ENCODE measurements around the gene JAZF1.

The JAZF1 gene

DNA sequence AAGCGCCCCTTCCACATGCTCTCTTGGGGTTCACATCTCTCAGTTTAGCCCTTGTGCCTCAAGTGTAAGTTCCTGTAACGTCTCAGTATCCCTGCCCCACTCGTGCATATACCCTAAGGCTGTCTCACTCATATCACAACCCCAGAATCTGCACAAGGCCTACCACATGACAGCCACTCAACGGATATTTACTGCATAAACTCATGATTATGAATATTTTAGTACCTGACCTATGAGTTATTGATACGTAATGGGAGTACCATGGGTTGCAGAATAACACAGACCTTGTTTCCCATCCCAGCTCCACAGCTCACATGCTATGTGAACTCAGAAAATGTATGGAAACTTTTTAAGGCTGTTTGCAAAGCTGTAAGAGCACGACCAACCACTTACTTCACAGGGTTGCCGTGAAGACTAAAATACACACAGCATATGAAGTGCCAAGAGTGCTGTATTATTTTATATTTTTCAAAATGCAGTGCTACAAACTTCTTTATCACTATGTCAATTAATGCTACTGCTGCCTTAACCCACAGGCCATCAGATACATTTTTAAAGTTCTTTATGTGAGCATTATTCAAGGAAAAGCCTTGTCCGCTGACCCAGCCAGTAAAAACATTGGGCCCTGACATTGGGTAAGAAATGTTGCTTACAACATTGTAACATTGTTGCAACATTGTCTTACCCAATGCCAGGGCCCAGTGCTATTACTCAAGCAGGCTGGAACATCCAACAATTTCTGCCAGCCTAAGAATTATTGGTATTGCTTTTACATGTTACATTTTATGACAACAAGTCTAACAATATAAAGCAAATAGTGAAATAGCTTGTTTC, 97.2 kb downstream of the JAZF1 start:
- H3K27me3 ChIP-seq (ENCODE audit: insufficient read depth, insufficient read length): no peaks in the 10 kb centered on the region
- H3K9ac ChIP-seq (ENCODE audit: insufficient read length, low read depth): no peak overlapping the region

GRCh38 chr7:28082071-28082470, 98.5 kb downstream of the JAZF1 start:
- Histone ChIP-seq H3K4me3 (ENCODE audit: insufficient read length, low read depth) (no peak overlapping the region), H3K27me3 (ENCODE audit: insufficient read depth, insufficient read length) (no peaks in the 10 kb centered on the region), H3K9me3 (ENCODE audit: insufficient read depth, low read length) (no peaks in the 10 kb centered on the region), H3K36me3 (ENCODE audit: insufficient read depth, insufficient read length, low read length) (no peaks in the 10 kb centered on the region), H3K9ac (ENCODE audit: insufficient read length, low read depth) (no peak overlapping the region), H3K4me1 (ENCODE audit: insufficient read depth, insufficient read length) (no peaks in the 10 kb centered on the region)
- no peak for TF ChIP-seq SUZ12 (IDR thresholded peaks at IDR 0.05; ENCODE audit: extremely low read depth, insufficient read depth, insufficient read length)
- TF ChIP-seq YY1 (IDR thresholded peaks at IDR 0.05; ENCODE audit: insufficient read depth, insufficient read length): no peak
- no peak for TF ChIP-seq ZNF274 (IDR thresholded peaks at IDR 0.05; ENCODE audit: low read depth, low read length)
- no peak for DNase-seq (ENCODE audit: low read depth, low spot score)

More for the DNA sequence above, 97.2 kb downstream of the JAZF1 start:
- H3K4me3 ChIP-seq (ENCODE audit: insufficient read length, low read depth): no peak overlapping the region
- no peaks in the 10 kb centered on the region for H3K36me3 ChIP-seq (ENCODE audit: insufficient read depth, insufficient read length, low read length)
- no peaks in the 10 kb centered on the region for H3K4me1 ChIP-seq (ENCODE audit: insufficient read depth, insufficient read length)
- TF ChIP-seq SUZ12 (IDR thresholded peaks at IDR 0.05; ENCODE audit: extremely low read depth, insufficient read depth, insufficient read length) (no peak), YY1 (IDR thresholded peaks at IDR 0.05; ENCODE audit: insufficient read depth, insufficient read length) (no peak), ZNF274 (IDR thresholded peaks at IDR 0.05; ENCODE audit: low read depth, low read length) (no peak)
- no peaks in the 10 kb centered on the region for H3K9me3 ChIP-seq (ENCODE audit: insufficient read depth, low read length)
- no peak for DNase-seq (ENCODE audit: low read depth, low spot score)

- DNase-seq (ENCODE audit: low read depth, low spot score): no peak
- no peak overlapping the region for H3K9ac ChIP-seq (ENCODE audit: insufficient read length, low read depth)
- TF ChIP-seq ZNF274 (IDR thresholded peaks at IDR 0.05; ENCODE audit: low read depth, low read length): no peak
- TF ChIP-seq YY1 (IDR thresholded peaks at IDR 0.05; ENCODE audit: insufficient read depth, insufficient read length): no peak
- no peak for TF ChIP-seq SUZ12 (IDR thresholded peaks at IDR 0.05; ENCODE audit: extremely low read depth, insufficient read depth, insufficient read length)
- H3K4me1 ChIP-seq (ENCODE audit: insufficient read depth, insufficient read length): no peaks in the 10 kb centered on the region
- H3K4me3 ChIP-seq (ENCODE audit: insufficient read length, low read depth): no peak overlapping the region
- no peaks in the 10 kb centered on the region for H3K36me3 ChIP-seq (ENCODE audit: insufficient read depth, insufficient read length, low read length)
- H3K9me3 ChIP-seq (ENCODE audit: insufficient read depth, low read length): no peaks in the 10 kb centered on the region
- H3K27me3 ChIP-seq (ENCODE audit: insufficient read depth, insufficient read length): no peaks in the 10 kb centered on the region
These were observed 99.6 kb downstream of the JAZF1 start for GRCh38 chr7:28081016-28081415.

DNA sequence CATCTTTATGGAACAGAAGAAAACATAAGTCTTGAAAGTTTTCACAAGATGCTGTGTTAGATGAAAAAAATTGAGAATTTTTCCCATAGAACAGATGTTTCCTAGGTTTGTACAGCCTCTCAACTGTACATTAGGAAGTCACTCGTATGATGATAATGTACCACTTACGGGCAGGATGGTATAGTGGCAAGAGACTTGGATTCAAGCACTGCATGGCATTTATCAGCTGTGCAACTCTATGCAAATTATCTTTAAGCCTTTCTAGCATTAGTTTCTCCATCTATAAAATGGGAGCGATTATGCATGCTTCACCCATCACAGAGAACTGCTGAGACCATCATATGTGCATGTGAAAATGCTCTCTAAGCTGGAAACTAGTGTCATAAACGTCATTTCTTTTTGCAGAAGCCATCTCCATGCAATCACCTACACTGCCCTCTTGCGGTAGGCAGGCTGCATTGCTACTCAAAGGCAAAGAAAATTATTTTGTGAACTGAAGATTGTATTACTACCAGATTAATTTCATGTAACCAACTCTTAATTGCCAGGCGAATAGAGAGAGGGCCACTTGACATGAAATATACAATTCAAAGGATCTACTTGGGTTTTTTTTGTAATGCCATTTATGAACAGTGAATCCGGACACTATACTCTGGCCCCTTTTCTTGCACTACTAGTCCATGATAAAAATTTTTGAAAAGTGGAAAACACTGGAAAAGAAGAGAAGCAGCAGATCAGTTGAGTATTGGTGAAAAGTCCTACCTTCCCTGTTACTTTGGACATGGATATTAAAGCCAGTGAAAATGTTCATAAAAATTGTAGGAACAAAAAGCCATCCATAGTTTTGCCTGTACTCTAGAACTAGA, 102.3 kb downstream of the JAZF1 start:
- TF ChIP-seq SUZ12 (IDR thresholded peaks at IDR 0.05; ENCODE audit: extremely low read depth, insufficient read depth, insufficient read length): no peak
- no peak for TF ChIP-seq YY1 (IDR thresholded peaks at IDR 0.05; ENCODE audit: insufficient read depth, insufficient read length)
- no peak for TF ChIP-seq ZNF274 (IDR thresholded peaks at IDR 0.05; ENCODE audit: low read depth, low read length)
- Histone ChIP-seq H3K36me3 (ENCODE audit: insufficient read depth, insufficient read length, low read length) (no peaks in the 10 kb centered on the region), H3K9me3 (ENCODE audit: insufficient read depth, low read length) (no peaks in the 10 kb centered on the region), H3K4me3 (ENCODE audit: insufficient read length, low read depth) (no peak overlapping the region), H3K9ac (ENCODE audit: insufficient read length, low read depth) (no peak overlapping the region), H3K27me3 (ENCODE audit: insufficient read depth, insufficient read length) (no peaks in the 10 kb centered on the region), H3K4me1 (ENCODE audit: insufficient read depth, insufficient read length) (no peaks in the 10 kb centered on the region)
- DNase-seq (ENCODE audit: low read depth, low spot score): peak; percentile 35

- H3K4me3 ChIP-seq (ENCODE audit: insufficient read length, low read depth): no peak overlapping the region
- no peaks in the 10 kb centered on the region for H3K27me3 ChIP-seq (ENCODE audit: insufficient read depth, insufficient read length)
- DNase-seq (ENCODE audit: low read depth, low spot score): no peak
- no peak overlapping the region for H3K9ac ChIP-seq (ENCODE audit: insufficient read length, low read depth)
- H3K36me3 ChIP-seq (ENCODE audit: insufficient read depth, insufficient read length, low read length): no peaks in the 10 kb centered on the region
- no peak for TF ChIP-seq YY1 (IDR thresholded peaks at IDR 0.05; ENCODE audit: insufficient read depth, insufficient read length)
- TF ChIP-seq SUZ12 (IDR thresholded peaks at IDR 0.05; ENCODE audit: extremely low read depth, insufficient read depth, insufficient read length): no peak
- TF ChIP-seq ZNF274 (IDR thresholded peaks at IDR 0.05; ENCODE audit: low read depth, low read length): no peak
- H3K9me3 ChIP-seq (ENCODE audit: insufficient read depth, low read length): no peaks in the 10 kb centered on the region
- H3K4me1 ChIP-seq (ENCODE audit: insufficient read depth, insufficient read length): no peaks in the 10 kb centered on the region
These were observed 103.0 kb downstream of the JAZF1 start for GRCh38 chr7:28077616-28078015.

- no peaks in the 10 kb centered on the region for H3K4me1 ChIP-seq (ENCODE audit: insufficient read depth, insufficient read length)
- TF ChIP-seq SUZ12 (IDR thresholded peaks at IDR 0.05; ENCODE audit: extremely low read depth, insufficient read depth, insufficient read length) (no peak), YY1 (IDR thresholded peaks at IDR 0.05; ENCODE audit: insufficient read depth, insufficient read length) (no peak), ZNF274 (IDR thresholded peaks at IDR 0.05; ENCODE audit: low read depth, low read length) (no peak)
- no peak overlapping the region for H3K9ac ChIP-seq (ENCODE audit: insufficient read length, low read depth)
- H3K4me3 ChIP-seq (ENCODE audit: insufficient read length, low read depth): no peak overlapping the region
- no peak for DNase-seq (ENCODE audit: low read depth, low spot score)
- H3K9me3 ChIP-seq (ENCODE audit: insufficient read depth, low read length): no peaks in the 10 kb centered on the region
- H3K36me3 ChIP-seq (ENCODE audit: insufficient read depth, insufficient read length, low read length): no peaks in the 10 kb centered on the region
- H3K27me3 ChIP-seq (ENCODE audit: insufficient read depth, insufficient read length): no peaks in the 10 kb centered on the region
These were observed 104.0 kb downstream of the JAZF1 start for GRCh38 chr7:28076423-28077200.
